ENCODE results near the gene TAS2R39.

Gene TAS2R39

DNA sequence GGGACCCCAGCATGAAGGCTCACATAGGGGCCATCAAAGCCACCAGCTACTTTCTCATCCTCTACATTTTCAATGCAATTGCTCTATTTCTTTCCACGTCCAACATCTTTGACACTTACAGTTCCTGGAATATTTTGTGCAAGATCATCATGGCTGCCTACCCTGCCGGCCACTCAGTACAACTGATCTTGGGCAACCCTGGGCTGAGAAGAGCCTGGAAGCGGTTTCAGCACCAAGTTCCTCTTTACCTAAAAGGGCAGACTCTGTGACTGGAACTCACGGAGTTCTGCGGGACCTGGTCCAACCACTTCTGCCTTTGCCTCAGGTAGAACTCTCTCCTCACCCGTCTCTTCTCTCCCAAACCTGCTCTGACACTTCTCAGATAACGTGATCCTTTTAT, 39.6 kb downstream of the TAS2R39 start:
- in situ Hi-C loops (cut with HindIII; ENCODE audit: low pct_unique_long_range_greater_than_20kb, low sequenced_read_pairs), result no loop called here
- TF ChIP-seq JUND (IDR thresholded peaks at IDR 0.05; ENCODE audit: low read depth), result no peak
- no peak for DNase-seq (ENCODE audit: low read depth in 1 of 2, low spot score in 1 of 2)

GRCh38 chr7:143223784-143224183, 40.6 kb downstream of the TAS2R39 start:
- peak; percentile 26 to 89 for DNase-seq (ENCODE audit: low read depth in 1 of 2, low spot score in 1 of 2)
- in situ Hi-C loops (cut with HindIII; ENCODE audit: low pct_unique_long_range_greater_than_20kb, low sequenced_read_pairs), result no loop called here
- TF ChIP-seq JUND (IDR thresholded peaks at IDR 0.05; ENCODE audit: low read depth), result no peak

GRCh38 chr7:143225047-143225446, 41.8 kb downstream of the TAS2R39 start:
- DNase-seq (ENCODE audit: low read depth in 1 of 2, low spot score in 1 of 2), result no peak
- TF ChIP-seq JUND (IDR thresholded peaks at IDR 0.05; ENCODE audit: low read depth), result no peak
- in situ Hi-C loops (cut with HindIII; ENCODE audit: low pct_unique_long_range_greater_than_20kb, low sequenced_read_pairs), result no loop called here

- in situ Hi-C loops (cut with HindIII; ENCODE audit: low pct_unique_long_range_greater_than_20kb, low sequenced_read_pairs), result no loop called here
- TF ChIP-seq JUND (IDR thresholded peaks at IDR 0.05; ENCODE audit: low read depth), result no peak
- DNase-seq (ENCODE audit: low read depth in 1 of 2, low spot score in 1 of 2), result no peak
Observed at GRCh38 chr7:143227806-143228205, 44.6 kb downstream of the TAS2R39 start.

DNA sequence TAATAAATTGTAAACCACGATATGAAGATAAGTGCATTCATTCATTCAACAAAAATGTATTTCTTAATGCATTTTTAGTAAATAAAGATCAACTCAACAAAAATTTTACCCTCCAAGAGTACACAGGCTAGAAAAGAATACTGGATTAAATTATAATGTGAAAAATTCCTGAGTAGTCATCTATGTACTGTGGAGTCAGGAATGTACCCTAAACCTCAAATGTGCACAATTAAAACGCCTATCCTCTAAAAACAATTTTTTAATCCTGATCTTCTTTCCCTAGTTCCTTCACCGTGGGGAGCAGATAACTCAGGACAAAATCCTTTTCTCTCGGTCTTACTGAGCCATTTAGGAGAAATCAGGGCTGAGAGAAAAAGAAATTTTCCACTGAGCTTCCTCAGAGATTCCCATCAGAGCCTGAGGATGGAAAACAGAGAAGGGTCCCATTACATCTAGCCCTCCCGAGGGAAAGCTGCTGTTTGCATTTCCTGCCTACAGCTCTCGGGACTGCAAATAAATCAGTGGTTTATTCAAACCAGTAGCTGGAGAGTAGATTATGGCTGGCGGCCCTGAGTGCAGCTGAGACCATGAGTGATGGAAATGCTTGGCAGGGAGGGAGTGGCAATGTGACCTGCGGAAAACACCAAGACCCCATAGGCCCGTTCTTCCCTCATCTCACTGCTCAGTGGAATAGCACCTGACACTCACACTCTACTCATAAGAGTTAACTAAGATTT, 46.0 kb downstream of the TAS2R39 start:
- in situ Hi-C loops (cut with HindIII; ENCODE audit: low pct_unique_long_range_greater_than_20kb, low sequenced_read_pairs), result no loop called here
- TF ChIP-seq JUND (IDR thresholded peaks at IDR 0.05; ENCODE audit: low read depth), result no peak
- no peak for DNase-seq (ENCODE audit: low read depth in 1 of 2, low spot score in 1 of 2)

DNA sequence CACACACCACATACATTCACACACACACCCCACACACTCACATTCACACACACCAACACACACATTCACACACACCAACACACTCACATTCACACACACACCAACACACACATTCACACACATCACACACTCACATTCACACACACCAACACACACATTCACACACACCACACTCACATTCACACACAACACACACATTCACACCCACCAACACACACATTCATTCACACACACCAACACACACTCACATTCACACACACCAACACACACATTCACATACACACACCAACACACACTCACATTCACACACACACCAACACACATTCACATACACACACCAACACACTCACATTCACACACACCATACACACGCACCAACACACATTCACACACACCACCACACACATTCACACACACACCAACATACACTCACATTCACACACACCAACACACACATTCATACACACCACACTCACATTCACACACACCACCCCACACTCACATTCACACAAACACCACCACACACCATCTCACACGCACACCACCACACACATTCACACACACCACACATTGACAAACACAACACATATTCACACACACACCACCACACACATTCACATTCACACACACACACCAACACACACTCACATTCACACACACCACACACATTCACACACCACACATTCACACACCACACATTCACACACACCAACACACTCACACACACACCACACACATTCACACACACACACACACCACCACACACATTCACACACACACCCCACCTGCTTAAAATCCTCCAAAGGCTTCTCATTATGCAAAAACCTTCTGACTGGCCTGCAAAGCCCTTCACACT, 47.6 kb downstream of the TAS2R39 start:
- TF ChIP-seq JUND (IDR thresholded peaks at IDR 0.05; ENCODE audit: low read depth), result no peak
- in situ Hi-C loops (cut with HindIII; ENCODE audit: low pct_unique_long_range_greater_than_20kb, low sequenced_read_pairs), result no loop called here
- no peak for DNase-seq (ENCODE audit: low read depth in 1 of 2, low spot score in 1 of 2)
